GM23338 (cell line): ENCODE results near the gene YTHDC2. TPM values are rescaled to one million over a fixed set of nuclear protein-coding genes. Genes with fewer than 3 reads are reported as not detected.

Source experiments
- ATAC-seq: fragments of 200-7000 bp; cut with Tn5 transposase; 3 replicates; pipeline ENCODE4 v1.9.1; 2020
- DNase-seq: peaks from one replicate; pipeline ENCODE4 v3.0.0-alpha.2; 2015; ENCODE audit warnings: low spot score
- H2AFZ ChIP-seq: fragments of 200-600 bp; sonication (generic); 2 replicates; pipeline ENCODE4 v1.8.0; 2016; ENCODE audit warnings: antibody characterized with exemption, mild to moderate bottlenecking, moderate library complexity
- H3F3A ChIP-seq: fragments of 200-600 bp; sonication (generic); replicated peaks from 2 replicates; pipeline ENCODE4 v1.8.0; 2017; ENCODE audit warnings: antibody characterized with exemption, mixed run types, low read depth
- H3K27ac ChIP-seq: fragments of 200-600 bp; sonication (generic); 2 replicates; pipeline ENCODE4 v1.6.1; 2016; ENCODE audit warnings: low read depth
- H3K27me3 ChIP-seq: fragments of 200-600 bp; sonication (generic); 2 replicates; pipeline ENCODE4 v1.8.0; 2016; ENCODE audit warnings: mild to moderate bottlenecking, mixed run types, moderate library complexity; ENCODE audit not compliant: insufficient read depth
- H3K36me3 ChIP-seq: fragments of 200-600 bp; sonication (generic); 2 replicates; pipeline ENCODE4 v1.8.0; 2016; ENCODE audit warnings: mild to moderate bottlenecking; ENCODE audit not compliant: insufficient read depth
- H3K4me1 ChIP-seq: fragments of 200-600 bp; sonication (generic); 2 replicates; pipeline ENCODE4 v1.8.0; 2016; ENCODE audit warnings: mild to moderate bottlenecking, moderate library complexity; ENCODE audit not compliant: insufficient read depth
- H3K4me2 ChIP-seq: fragments of 200-600 bp; sonication (generic); 2 replicates; pipeline ENCODE4 v1.7.1; 2017; ENCODE audit warnings: mixed run types
- H3K4me3 ChIP-seq: fragments of 200-600 bp; sonication (generic); 2 replicates; pipeline ENCODE4 v1.6.1; 2016; ENCODE audit warnings: mixed run types
- H3K79me2 ChIP-seq: fragments of 200-600 bp; sonication (generic); replicated peaks from 2 replicates; pipeline ENCODE4 v1.8.0; 2017; ENCODE audit warnings: mild to moderate bottlenecking; ENCODE audit not compliant: insufficient read depth
- H3K9me2 ChIP-seq: fragments of 200-600 bp; sonication (generic); 2 replicates; pipeline ENCODE4 v1.8.0; 2017; ENCODE audit not compliant: insufficient read depth
- H4K20me1 ChIP-seq: fragments of 200-600 bp; sonication (generic); replicated peaks from 2 replicates; pipeline ENCODE4 v1.8.0; 2017; ENCODE audit warnings: mild to moderate bottlenecking; ENCODE audit not compliant: insufficient read depth
- H3K27ac Mint-ChIP-seq: 2 replicates; pipeline ENCODE4 v1.8.0; 2020; ENCODE audit warnings: inconsistent platforms, mild to moderate bottlenecking, moderate library complexity, mixed read lengths
- H3K27me3 Mint-ChIP-seq: 3 replicates; pipeline ENCODE4 v1.8.0; 2022; ENCODE audit warnings: low read depth, mild to moderate bottlenecking, moderate library complexity, mixed read lengths, inconsistent platforms; ENCODE audit not compliant: insufficient read depth, poor library complexity
- H3K36me3 Mint-ChIP-seq: 3 replicates; pipeline ENCODE4 v1.8.0; 2021; ENCODE audit warnings: low read depth, mild to moderate bottlenecking, inconsistent platforms, moderate library complexity, mixed read lengths
- H3K4me1 Mint-ChIP-seq: 3 replicates; pipeline ENCODE4 v1.8.0; 2020; ENCODE audit warnings: mild to moderate bottlenecking, inconsistent platforms, mixed read lengths
- H3K4me3 Mint-ChIP-seq: 3 replicates; pipeline ENCODE4 v1.8.0; 2021; ENCODE audit warnings: moderate library complexity, mild to moderate bottlenecking, inconsistent platforms, mixed read lengths
- H3K9me3 Mint-ChIP-seq: 3 replicates; pipeline ENCODE4 v1.8.0; 2020; ENCODE audit warnings: moderate library complexity, mild to moderate bottlenecking, inconsistent platforms, mixed read lengths
- CREB1 ChIP-seq: fragments of 250-450 bp; sonication (Bioruptor Pico); IDR thresholded peaks from 2 replicates; pipeline ENCODE4 v1.5.0; 2020; ENCODE audit warnings: low read depth, mild to moderate bottlenecking, moderate library complexity
- CTCF ChIP-seq, 2 experiments: fragments of 200-600 bp in 1 of 2; sonication (generic) in 1 of 2; conservative IDR thresholded peaks; 2 replicates each; pipeline versions ENCODE4 v1.5.1 to v1.6.1; 2016 to 2017; ENCODE audit warnings: antibody characterized with exemption in 2 of 2, low read depth in 2 of 2, mild to moderate bottlenecking in 2 of 2, moderate library complexity in 1 of 2
- EZH2 ChIP-seq: fragments of 200-600 bp; sonication (generic); IDR thresholded peaks from one replicate; pipeline ENCODE4 v1.8.0; 2017; ENCODE audit warnings: antibody characterized with exemption, mild to moderate bottlenecking, low read depth; ENCODE audit not compliant: unreplicated experiment
- EZH2phosphoT487 ChIP-seq: fragments of 200-600 bp; sonication (generic); IDR thresholded peaks from one replicate; pipeline ENCODE4 v1.8.1; 2018; ENCODE audit warnings: antibody characterized with exemption; ENCODE audit not compliant: unreplicated experiment
- NANOG ChIP-seq: IDR thresholded peaks from 2 replicates; pipeline ENCODE4 v1.6.1; 2016; ENCODE audit warnings: antibody characterized with exemption, borderline replicate concordance
- POLR2AphosphoS5 ChIP-seq: IDR thresholded peaks from 2 replicates; pipeline ENCODE4 v1.6.1; 2016; ENCODE audit warnings: antibody characterized with exemption, low read depth
- STAT1 ChIP-seq: IDR thresholded peaks from one replicate; pipeline ENCODE4 v1.6.1; 2016; ENCODE audit warnings: antibody characterized with exemption; ENCODE audit not compliant: unreplicated experiment
- ZNF114 ChIP-seq: fragments of 250-450 bp; sonication (Bioruptor Pico); IDR thresholded peaks from 2 replicates; pipeline ENCODE4 v1.5.0; 2020; ENCODE audit warnings: mild to moderate bottlenecking, moderate library complexity
- ZNF331 ChIP-seq: fragments of 250-450 bp; sonication (Bioruptor Pico); IDR thresholded peaks from 2 replicates; pipeline ENCODE4 v1.5.0; 2020; ENCODE audit warnings: low read depth, mild to moderate bottlenecking, moderate library complexity
- ZNF462 ChIP-seq: fragments of 250-450 bp; sonication (Bioruptor Pico); IDR thresholded peaks from 2 replicates; pipeline ENCODE4 v1.5.0; 2020; ENCODE audit warnings: mild to moderate bottlenecking, moderate library complexity
- polyA plus RNA-seq: library from polyadenylated mRNA; unstranded; fragments of >200 nt; fragmentation: Nextera tagmentation; extraction: Ambion mirVana; gene quantifications from 2 replicates; pipeline ENCODE4 v1.2.1, GENCODE V29; 2016
- total RNA-seq: library from RNA; depleted of rRNA; stranded (reverse); fragments of >200 nt; shearing (Covaris generic); gene quantifications from 2 replicates; pipeline ENCODE4 v1.2.3, GENCODE V29; 2014

The YTHDC2 gene
- total and polyA plus RNA-seq, 2 experiments from 2014 or later: 19.9 to 33.9 TPM

GRCh38 chr5:113632996-113633395 is 119.5 kb downstream of the YTHDC2 start:
- Histone ChIP-seq H4K20me1 (no peaks in the 10 kb centered on the region), H3K27me3 (no peaks in the 10 kb centered on the region), H3K36me3 (no peaks in the 10 kb centered on the region), H3F3A (no peaks in the 10 kb centered on the region), H2AFZ (no peak overlapping the region), H3K4me3 (no peak overlapping the region), H3K27ac (no peak overlapping the region), H3K79me2 (no peaks in the 10 kb centered on the region), H3K4me2 (no peak overlapping the region), H3K4me1 (no peaks in the 10 kb centered on the region), H3K9me2 (peaks cover 5% of the 10 kb centered on the region; the same call in 1 of the 2 replicates)
- DNase-seq: no peak
- no peaks in the 10 kb centered on the region for H3K36me3 Mint-ChIP-seq
- TF ChIP-seq ZNF114 (CRISPR knock-in tag) (no peak), NANOG (no peak)
- H3K4me3 Mint-ChIP-seq: no peak overlapping the region
- no peaks in the 10 kb centered on the region for H3K27me3 Mint-ChIP-seq
- no peaks in the 10 kb centered on the region for H3K9me3 Mint-ChIP-seq
- peaks cover 4% of the 10 kb centered on the region; the same call in 2 of the 3 replicates for H3K4me1 Mint-ChIP-seq
- H3K27ac Mint-ChIP-seq: no peak overlapping the region
- ATAC-seq: no peak

GRCh38 chr5:113634957-113635356 is 121.5 kb downstream of the YTHDC2 start:
- ATAC-seq: no peak
- no peak overlapping the region for H3K27ac Mint-ChIP-seq

More at GRCh38 chr5:113634957-113635356, 121.5 kb downstream of the YTHDC2 start:
- Mint-ChIP-seq H3K4me1 (peaks cover 4% of the 10 kb centered on the region; the same call in 2 of the 3 replicates), H3K4me3 (no peak overlapping the region), H3K27me3 (no peaks in the 10 kb centered on the region), H3K36me3 (no peaks in the 10 kb centered on the region; the same call in 2 of the 3 replicates), H3K9me3 (no peaks in the 10 kb centered on the region; the same call in 2 of the 3 replicates)
- TF ChIP-seq POLR2AphosphoS5: no peak
- no peak for TF ChIP-seq CREB1 (CRISPR knock-in tag)
- no peak for TF ChIP-seq CTCF (conservative IDR thresholded peaks at IDR 0.05; ENCODE audit: low read depth in 2 of 2)
- TF ChIP-seq ZNF331 (CRISPR knock-in tag): no peak
- no peak for TF ChIP-seq STAT1
- no peak for TF ChIP-seq EZH2phosphoT487
- no peak for TF ChIP-seq ZNF462 (CRISPR knock-in tag)
- no peak for TF ChIP-seq EZH2
- Histone ChIP-seq H3K36me3 (no peaks in the 10 kb centered on the region), H4K20me1 (no peaks in the 10 kb centered on the region), H2AFZ (peak overlapping the region; percentile 45; the same call in 1 of the 2 replicates), H3F3A (no peaks in the 10 kb centered on the region), H3K27me3 (no peaks in the 10 kb centered on the region), H3K79me2 (no peaks in the 10 kb centered on the region), H3K4me2 (no peak overlapping the region), H3K9me2 (no peaks in the 10 kb centered on the region), H3K4me3 (no peak overlapping the region), H3K27ac (no peak overlapping the region), H3K4me1 (no peaks in the 10 kb centered on the region)
- DNase-seq: no peak
